ENCODE results near the gene SH3PXD2A. TPM values are rescaled to one million over a fixed set of nuclear protein-coding genes. Genes with fewer than 3 reads are reported as not detected.

Gene SH3PXD2A
- total and polyA plus RNA-seq, 12 donors: 6.9 to 44.9 (median 34.4) TPM

GRCh38 chr10:103812004-103812403, 43.4 kb downstream of the SH3PXD2A start:
- intact Hi-C loops (cut with DNase I): loop anchor here in 1 of 10 donors (5.0 kb wide), 1 partner anchor 40 kb away; no protein-coding TSS in a partner anchor
- H3K9me3 ChIP-seq: no peaks in the 10 kb centered on the region
- no peaks in the 10 kb centered on the region for H3K27me3 ChIP-seq
- DNase-seq (no peak), ATAC-seq (peak in 7 of 8 donors; percentile 3 to 39 (median 20))
- no peak for TF ChIP-seq CTCF (IDR thresholded peaks at IDR 0.05)
- H3K36me3 ChIP-seq: peaks cover 0 to 10% (median 0%) of the 10 kb centered on the region in 9 donors
- H3K27ac ChIP-seq: peak overlapping the region in 2 of 10 donors; percentile 4 to 27
- H3K4me1 ChIP-seq: peaks cover 3 to 64% (median 27%) of the 10 kb centered on the region in 9 donors
- H3K4me3 ChIP-seq: no peak overlapping the region
- WGBS, 2 donors: 56 to 62% methylated on average over 3 of the region's 3 CpGs

- no peak for TF ChIP-seq CTCF (IDR thresholded peaks at IDR 0.05)
- Histone ChIP-seq H3K9me3 (no peaks in the 10 kb centered on the region), H3K36me3 (peaks cover 0 to 10% (median 0%) of the 10 kb centered on the region in 9 donors), H3K4me1 (peaks cover 3 to 62% (median 27%) of the 10 kb centered on the region in 9 donors), H3K27me3 (no peaks in the 10 kb centered on the region), H3K4me3 (no peak overlapping the region), H3K27ac (peak overlapping the region in 3 of 10 donors; percentile 12 to 44 (median 27))
- ATAC-seq (no peak), DNase-seq (no peak)
- 90 to 91% methylated on average over 6 of the region's 6 CpGs for WGBS, 2 donors
- intact Hi-C loops (cut with DNase I): loop anchor here in 1 of 10 donors (5.0 kb wide), 1 partner anchor 41 kb away; no protein-coding TSS in a partner anchor
Measured at GRCh38 chr10:103811463-103811862, 43.9 kb downstream of the SH3PXD2A start.

DNA sequence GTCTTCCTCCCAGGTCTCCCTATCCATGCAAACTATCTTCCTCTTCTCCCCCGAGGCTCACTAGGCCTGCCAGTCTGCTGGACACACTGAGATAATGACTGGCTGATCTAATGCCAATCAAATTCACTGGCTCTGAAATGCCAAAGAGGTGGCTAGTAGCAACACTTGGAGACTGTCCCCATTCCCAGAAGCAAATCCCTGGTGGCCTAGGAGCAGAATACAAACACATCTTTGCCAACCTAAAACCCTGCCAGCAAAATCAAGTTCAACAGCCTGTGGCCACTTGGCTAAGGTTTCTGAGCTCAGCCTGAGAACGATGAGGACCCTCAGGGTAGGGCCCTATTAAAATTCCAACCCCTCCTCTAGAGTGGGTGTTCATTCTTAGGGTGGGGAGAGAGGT, 46.6 kb downstream of the SH3PXD2A start:
- DNase-seq (no peak), ATAC-seq (peak in 3 of 8 donors; percentile 28 to 64 (median 45))
- 50 to 64% methylated on average over 2 of the region's 2 CpGs for WGBS, 2 donors
- Histone ChIP-seq H3K9me3 (no peaks in the 10 kb centered on the region), H3K36me3 (no peaks in the 10 kb centered on the region), H3K4me3 (no peak overlapping the region), H3K27me3 (no peaks in the 10 kb centered on the region), H3K27ac (no peak overlapping the region), H3K4me1 (peaks cover 3 to 64% (median 23%) of the 10 kb centered on the region in 9 donors)
- intact Hi-C loops (cut with DNase I): no loop called here
- TF ChIP-seq CTCF (IDR thresholded peaks at IDR 0.05): no peak

GRCh38 chr10:103807996-103808395, 47.4 kb downstream of the SH3PXD2A start:
- Histone ChIP-seq H3K36me3 (no peaks in the 10 kb centered on the region), H3K27me3 (no peaks in the 10 kb centered on the region), H3K27ac (no peak overlapping the region), H3K9me3 (no peaks in the 10 kb centered on the region), H3K4me3 (no peak overlapping the region), H3K4me1 (peaks cover 3 to 66% (median 23%) of the 10 kb centered on the region in 9 donors)
- whole genome bisulfite sequencing, 2 donors: 95 to 96% methylated on average over 6 of the region's 6 CpGs
- intact Hi-C loops (cut with DNase I): no loop called here
- DNase-seq: no peak
- no peak for TF ChIP-seq CTCF (IDR thresholded peaks at IDR 0.05)
- no peak for ATAC-seq

All from heart right ventricle (tissue), 16 donors.